NCI-H460 (cell line): ENCODE data around the gene GRIA1. TPM values are rescaled to one million over a fixed set of nuclear protein-coding genes. Genes with fewer than 3 reads are reported as not detected.
"Not testable (repeated sequence)": the region's sequence is repeated elsewhere in the genome, so short reads cannot be mapped to it uniquely, and the experiment has no call there.

ENCODE experiments used
- DNase-seq: peaks from one replicate; pipeline ENCODE4 v3.0.0-alpha.2; 2016; ENCODE audit warnings: low read depth; ENCODE audit errors: extremely low read depth
- total RNA-seq: library from RNA; depleted of rRNA; stranded (reverse); fragments of >200 nt; shearing (Covaris generic); gene quantifications from 2 replicates; pipeline ENCODE4 v1.2.3, GENCODE V29; 2014

The GRIA1 gene
- total RNA-seq, 1 experiment from 2014 or later, result not detected

DNA sequence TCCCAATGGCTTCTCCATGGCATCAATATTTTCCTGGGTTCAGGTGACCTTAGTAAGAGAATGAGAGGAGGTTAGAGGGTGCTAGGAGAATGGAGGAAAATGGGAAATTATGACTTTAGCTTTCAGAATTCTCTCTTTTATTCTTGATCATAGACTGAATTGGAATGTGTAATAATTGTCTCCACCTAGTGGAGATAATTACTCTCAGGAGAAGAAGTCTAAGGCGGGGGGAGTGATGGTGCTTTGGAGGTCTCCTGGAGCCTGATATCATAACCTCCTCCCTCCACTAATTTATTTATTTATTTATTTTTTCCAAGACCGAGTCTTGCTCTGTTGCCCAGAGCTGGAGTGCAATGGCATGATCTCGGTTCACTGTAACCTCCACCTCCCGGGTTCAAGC, 221.3 kb downstream of the GRIA1 start:
- no peak for DNase-seq

GRCh38 chr5:153712946-153713345, 222.5 kb downstream of the GRIA1 start:
- DNase-seq, result no peak

- no peak for DNase-seq
Observed at GRCh38 chr5:153713943-153714342, 223.5 kb downstream of the GRIA1 start.

- DNase-seq, result no peak
Observed at GRCh38 chr5:153714798-153715197, 224.3 kb downstream of the GRIA1 start.

- DNase-seq, result no peak
Observed at GRCh38 chr5:153717287-153717686, 226.8 kb downstream of the GRIA1 start.

GRCh38 chr5:153718713-153719112, 228.2 kb downstream of the GRIA1 start:
- DNase-seq, result no peak

GRCh38 chr5:153719324-153719723, 228.9 kb downstream of the GRIA1 start:
- DNase-seq, result no peak

DNA sequence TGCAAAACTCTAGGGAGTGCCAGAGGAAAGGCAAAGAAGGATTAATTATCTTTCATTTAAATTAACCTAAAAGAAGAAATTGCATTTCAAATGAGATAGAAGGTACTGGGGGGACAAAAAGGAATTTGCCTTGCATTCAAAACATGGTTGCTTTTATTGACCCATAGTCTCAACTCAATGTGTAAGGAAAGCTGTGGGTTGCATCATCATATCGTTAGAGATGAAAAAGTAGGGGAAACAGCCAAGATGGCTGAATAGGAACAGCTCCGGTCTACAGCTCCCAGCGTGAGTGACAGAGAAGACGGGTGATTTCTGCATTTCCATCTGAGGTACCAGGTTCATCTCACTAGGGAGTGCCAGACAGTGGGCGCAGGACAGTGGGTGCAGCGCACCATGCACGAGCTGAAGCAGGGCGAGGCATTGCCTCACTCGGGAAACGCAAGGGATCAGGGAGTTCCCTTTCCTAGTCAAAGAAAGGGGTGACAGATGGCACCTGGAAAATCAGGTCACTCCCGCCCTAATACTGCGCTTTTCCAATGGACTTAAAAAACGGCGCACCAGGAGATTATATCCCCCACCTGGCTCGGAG, 232.6 kb downstream of the GRIA1 start:
- DNase-seq, result not testable (repeated sequence)

- DNase-seq, result no peak
Observed at GRCh38 chr5:153742060-153742459, 251.6 kb downstream of the GRIA1 start.

DNA sequence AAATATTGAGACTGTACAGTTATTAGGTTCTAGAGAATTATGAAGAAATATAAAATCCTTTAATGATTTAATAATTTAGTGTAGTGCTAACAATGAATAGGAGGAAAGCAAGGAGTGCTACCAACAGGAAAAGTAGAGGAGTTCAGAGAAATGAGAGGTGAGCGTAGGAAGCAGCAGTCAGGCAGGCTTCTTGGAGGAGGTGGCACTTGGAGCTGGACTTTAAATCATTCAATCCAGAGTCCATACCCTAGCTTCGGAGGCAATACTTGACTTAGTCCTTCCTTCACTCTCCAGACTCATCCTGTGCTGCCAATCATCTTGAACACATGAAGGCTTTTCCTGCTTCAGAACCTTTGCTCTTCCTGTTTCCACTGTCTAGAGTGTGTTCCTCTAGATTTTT, 254.3 kb downstream of the GRIA1 start:
- DNase-seq, result no peak

DNA sequence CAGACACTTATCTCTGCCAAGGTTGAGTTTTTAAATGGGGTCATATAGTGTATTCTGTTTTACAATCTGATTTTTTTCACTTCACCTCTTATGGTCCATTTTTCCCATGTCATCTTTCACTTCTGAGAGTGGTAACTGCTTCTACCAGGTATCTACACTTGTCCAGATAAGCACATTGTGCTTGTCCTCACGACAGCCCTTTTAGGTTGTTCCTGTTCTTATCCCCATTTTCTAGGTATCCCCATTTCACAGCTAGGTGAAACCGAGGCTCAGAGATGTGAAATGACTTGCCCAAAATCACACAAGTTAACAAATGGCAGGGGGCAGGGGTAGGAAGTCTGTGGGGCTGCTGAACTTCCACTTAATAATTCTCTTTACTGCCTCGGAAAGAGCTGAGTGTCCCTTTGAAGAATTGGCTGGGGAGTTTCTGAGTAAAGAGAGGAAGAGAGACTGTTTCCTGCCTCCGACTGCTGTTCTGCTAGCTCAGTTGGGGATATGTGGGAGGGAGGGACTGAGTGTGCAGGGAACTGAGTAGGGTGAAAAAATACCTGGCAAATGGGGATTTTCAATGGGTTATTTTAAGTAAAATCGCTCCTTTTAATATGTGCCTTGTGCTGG, 255.4 kb downstream of the GRIA1 start:
- no peak for DNase-seq

DNA sequence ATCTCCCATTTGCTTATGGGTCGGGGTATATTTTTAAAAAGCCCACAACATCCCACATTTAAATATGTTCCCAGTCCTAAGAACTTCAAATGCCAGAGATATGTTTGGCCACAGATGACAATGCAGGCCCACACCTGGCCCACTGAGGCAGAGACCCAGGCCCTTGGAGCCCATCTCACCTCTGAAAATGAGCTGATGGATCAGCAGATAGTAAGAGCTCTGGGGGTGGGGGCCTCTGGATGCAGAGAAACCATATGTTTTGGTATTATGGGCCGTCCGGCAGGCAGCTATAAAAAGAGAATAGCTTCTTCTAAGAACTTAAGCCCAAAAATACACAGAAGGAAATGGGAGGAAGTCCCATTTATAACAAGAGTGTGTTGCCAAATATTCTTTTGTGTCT, 256.0 kb downstream of the GRIA1 start:
- DNase-seq, result no peak

GRCh38 chr5:153748823-153749222, 258.4 kb downstream of the GRIA1 start:
- no peak for DNase-seq

DNA sequence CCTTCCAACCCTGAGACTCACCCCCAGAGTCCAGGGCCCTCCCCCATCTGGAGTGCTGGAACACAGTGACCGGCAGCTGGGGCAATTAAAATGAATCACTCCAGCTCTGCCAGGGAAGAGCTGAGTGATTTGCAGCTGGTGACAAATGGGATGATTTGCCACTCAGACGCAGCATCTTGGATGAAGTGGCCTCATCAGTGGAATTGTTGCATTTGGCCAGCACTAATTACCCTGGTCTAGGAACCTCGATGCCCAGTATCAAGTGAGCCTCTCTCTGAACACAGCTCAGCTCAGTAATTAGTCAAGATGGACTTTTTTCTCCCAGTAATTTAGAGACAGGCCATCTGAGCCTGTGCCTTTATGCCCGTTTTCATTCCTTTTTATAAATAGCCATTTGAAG, 259.5 kb downstream of the GRIA1 start:
- DNase-seq, result no peak

- no peak for DNase-seq
Observed at GRCh38 chr5:153751251-153751650, 260.8 kb downstream of the GRIA1 start.

DNA sequence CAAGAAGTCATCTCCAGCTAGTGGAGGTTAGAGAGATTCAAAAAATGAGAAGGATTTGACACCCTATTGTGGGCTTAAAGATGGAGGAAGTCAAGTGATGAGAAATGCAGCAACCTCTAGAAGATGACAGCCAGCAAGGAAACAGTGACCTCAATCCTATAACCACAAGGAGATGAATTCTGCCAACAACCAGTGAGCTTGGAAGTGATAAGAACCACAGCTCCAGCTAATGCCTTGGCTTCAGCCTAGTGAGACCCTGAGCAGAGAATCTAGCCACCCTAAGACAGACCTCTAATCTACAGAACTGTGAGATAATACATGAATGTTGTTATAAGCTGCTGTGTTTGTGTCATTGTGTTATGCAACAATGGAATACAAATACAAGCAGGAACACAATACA, 262.4 kb downstream of the GRIA1 start:
- DNase-seq, result no peak

DNA sequence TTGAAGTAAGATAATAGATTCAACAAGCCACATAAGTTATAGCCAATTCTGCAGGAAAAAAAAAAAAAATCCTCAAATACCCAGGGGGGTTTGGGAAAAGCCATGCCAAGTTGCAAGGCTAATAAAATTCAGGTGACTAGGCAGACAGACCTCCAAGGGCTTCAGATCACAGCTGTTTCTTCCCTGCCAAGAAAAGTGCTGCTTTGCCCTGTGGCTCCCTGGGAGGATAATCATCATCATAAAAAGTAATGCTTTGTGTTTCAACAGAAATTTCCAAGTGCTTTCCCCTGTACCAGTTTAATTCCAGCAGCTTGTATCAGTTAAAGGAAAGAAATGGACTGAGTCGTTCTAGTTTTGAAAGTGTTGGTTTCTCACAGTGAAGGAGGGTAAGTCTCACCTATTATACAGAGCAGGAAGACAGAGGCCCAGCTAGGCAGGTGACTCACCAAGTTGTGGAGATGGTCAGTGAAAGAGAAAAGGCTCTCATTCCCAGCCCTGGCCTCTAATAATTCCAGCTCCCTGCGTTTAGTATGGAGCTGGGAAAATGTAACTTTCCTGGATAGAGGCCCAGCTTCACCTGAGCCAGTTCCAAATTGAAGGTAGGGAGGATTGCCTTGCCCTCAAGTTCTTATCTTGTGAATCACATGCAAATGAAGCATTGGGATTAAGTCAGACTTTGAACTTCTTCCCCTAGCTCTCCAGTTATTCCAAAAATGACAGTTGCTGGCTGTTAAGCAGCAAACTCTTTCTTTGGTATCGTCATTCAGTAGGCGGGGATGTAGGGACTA, 263.4 kb downstream of the GRIA1 start:
- DNase-seq, result no peak

DNA sequence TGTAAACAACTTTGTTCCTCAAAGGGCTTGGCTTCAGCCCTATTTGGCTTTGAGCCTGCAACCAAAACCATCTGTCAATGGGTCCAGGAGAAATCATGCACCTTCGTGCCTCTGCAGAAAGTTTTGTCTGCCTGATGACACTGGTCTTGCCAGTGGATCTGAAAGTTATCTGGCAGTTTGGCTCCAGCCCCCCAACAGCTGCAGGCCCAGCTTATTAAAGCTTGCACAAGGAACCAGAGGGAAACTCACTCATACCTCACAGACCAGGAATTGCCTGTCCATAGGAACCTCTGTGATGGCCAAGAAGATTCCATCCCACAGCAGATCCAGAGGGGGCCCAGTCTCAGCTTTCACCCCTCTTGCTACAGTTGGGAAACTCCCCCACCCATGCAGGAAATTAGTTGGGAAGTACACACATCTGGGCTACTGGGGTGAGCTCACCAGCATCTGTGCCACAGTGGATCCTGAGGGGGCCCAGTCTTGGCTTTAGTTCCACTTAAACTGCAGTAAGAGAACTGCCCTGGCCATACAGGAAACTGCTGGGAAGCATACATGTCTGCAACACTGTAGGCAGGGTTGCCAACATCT, 265.5 kb downstream of the GRIA1 start:
- DNase-seq, result no peak

DNA sequence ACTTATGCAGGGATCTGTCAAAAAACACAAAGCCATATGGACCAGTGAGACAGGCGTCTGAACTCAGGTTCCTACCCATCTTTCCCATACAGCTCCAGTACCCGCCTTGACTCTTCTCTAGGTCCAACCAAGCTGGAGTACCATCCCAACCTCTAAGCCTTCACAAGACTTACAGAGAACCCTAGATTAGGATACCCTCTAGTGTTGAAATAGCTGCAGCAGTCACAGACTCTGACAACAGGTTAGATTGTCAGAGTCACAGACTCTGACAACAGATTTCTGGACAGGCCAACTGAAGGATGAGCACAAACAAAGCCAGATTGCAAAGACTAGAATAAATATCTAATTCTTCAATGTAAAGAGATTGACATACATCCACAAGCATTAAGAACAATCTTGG, 266.1 kb downstream of the GRIA1 start:
- DNase-seq, result no peak

- no peak for DNase-seq
Observed at GRCh38 chr5:153765987-153766386, 275.5 kb downstream of the GRIA1 start.
